ENCODE results near the gene PIGP. TPM values are rescaled to one million over a fixed set of nuclear protein-coding genes. Genes with fewer than 3 reads are reported as not detected.

The PIGP gene
- total and polyA plus RNA-seq, 9 of the 15 experiments (the other 6 are each of a cell fraction or from before 2014, with no cell fraction given), result 18.3 to 122 (median 35.6) TPM

DNA sequence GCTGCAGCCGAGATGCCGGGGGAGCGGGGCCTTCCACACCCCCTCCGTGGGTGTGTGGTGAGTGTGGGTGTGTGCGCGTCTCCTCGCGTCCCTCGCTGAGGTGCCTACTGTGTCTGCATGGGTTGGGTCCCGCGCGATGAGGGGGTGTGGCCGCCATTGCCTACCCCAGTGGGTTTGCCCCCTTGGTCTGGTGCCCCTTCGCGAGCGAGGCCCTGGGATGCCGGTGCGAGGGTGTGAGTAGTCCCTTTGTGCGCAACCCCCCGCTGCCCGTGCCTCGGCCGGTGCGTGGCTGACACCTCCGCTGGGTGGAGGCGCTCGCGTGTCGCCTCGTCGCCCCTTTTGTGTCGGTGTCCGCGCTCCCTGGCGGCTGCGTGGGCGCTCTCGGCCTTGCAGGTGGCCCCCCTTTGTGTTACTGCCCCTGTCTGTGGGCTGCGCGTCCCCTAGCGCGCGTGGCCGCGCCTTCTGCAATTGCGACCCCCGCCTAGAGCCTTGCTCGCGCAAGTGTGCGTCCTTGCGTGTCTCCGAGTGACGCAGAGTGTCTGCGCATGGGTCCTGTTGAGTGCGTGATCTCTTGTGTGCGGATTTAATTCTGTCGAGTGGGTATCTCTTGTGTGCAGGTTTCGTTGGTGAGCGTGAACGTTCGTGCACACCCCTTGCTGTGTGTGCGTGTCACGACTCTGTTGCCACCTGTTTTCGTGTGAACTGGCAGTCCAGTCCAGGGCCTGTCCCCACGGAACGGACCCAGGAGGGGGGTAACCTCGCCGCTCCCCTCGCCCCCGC lies 736 bp upstream of the PIGP start (continued):
- TF ChIP-seq ELF2 (CRISPR knock-in tag; IDR thresholded peaks at IDR 0.05) (no peak), EHMT2 (IDR thresholded peaks at IDR 0.05) (no peak), ZNF311 (CRISPR knock-in tag; IDR thresholded peaks at IDR 0.05) (no peak), MAFK (IDR thresholded peaks at IDR 0.05; ENCODE audit: low read length) (no peak), POLR2B (IDR thresholded peaks at IDR 0.05; ENCODE audit: low read depth, partially characterized antibody) (no peak), WHSC1 (IDR thresholded peaks at IDR 0.05; ENCODE audit: low read length) (no peak), GTF2F1 (IDR thresholded peaks at IDR 0.05; ENCODE audit: low read depth, low read length) (no peak), ZFX (CRISPR knock-in tag; IDR thresholded peaks at IDR 0.05) (no peak; the same call in 1 of the 2 replicates), HNRNPUL1 (IDR thresholded peaks at IDR 0.05; ENCODE audit: low read length) (no peak), ZNF274 (IDR thresholded peaks at IDR 0.05; ENCODE audit: borderline replicate concordance, low read depth, low read length) (no peak), SRSF1 (IDR thresholded peaks at IDR 0.05; ENCODE audit: low read depth, low read length) (0 out of 2 replicates have a peak, but pooled peaks have one; percentile 55), TAF9B (IDR thresholded peaks at IDR 0.05; ENCODE audit: partially characterized antibody) (no peak), ZNF707 (CRISPR knock-in tag; conservative IDR thresholded peaks at IDR 0.05) (no peak), CEBPB (tag; IDR thresholded peaks at IDR 0.05) (no peak), ILF3 (IDR thresholded peaks at IDR 0.05; ENCODE audit: borderline replicate concordance) (no peak; the same call in 1 of the 2 replicates), MED1 (CRISPR knock-in tag; IDR thresholded peaks at IDR 0.05; ENCODE audit: borderline replicate concordance) (no peak; the same call in 1 of the 2 replicates), JUND (IDR thresholded peaks at IDR 0.05; ENCODE audit: borderline replicate concordance, low read depth, low read length) (no peak), JUND (tag; IDR thresholded peaks at IDR 0.05; ENCODE audit: borderline replicate concordance, low read depth, low read length) (no peak)
- TF ChIP-seq, protein P1, sequence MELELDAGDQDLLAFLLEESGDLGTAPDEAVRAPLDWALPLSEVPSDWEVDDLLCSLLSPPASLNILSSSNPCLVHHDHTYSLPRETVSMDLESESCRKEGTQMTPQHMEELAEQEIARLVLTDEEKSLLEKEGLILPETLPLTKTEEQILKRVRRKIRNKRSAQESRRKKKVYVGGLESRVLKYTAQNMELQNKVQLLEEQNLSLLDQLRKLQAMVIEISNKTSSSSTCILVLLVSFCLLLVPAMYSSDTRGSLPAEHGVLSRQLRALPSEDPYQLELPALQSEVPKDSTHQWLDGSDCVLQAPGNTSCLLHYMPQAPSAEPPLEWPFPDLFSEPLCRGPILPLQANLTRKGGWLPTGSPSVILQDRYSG (tag; conservative IDR thresholded peaks at IDR 0.05; ENCODE audit: low read depth), result no peak
- TF ChIP-seq, protein P2, sequence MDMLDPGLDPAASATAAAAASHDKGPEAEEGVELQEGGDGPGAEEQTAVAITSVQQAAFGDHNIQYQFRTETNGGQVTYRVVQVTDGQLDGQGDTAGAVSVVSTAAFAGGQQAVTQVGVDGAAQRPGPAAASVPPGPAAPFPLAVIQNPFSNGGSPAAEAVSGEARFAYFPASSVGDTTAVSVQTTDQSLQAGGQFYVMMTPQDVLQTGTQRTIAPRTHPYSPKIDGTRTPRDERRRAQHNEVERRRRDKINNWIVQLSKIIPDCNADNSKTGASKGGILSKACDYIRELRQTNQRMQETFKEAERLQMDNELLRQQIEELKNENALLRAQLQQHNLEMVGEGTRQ (CRISPR knock-in tag; IDR thresholded peaks at IDR 0.05), result no peak
- TF ChIP-seq, protein P3, sequence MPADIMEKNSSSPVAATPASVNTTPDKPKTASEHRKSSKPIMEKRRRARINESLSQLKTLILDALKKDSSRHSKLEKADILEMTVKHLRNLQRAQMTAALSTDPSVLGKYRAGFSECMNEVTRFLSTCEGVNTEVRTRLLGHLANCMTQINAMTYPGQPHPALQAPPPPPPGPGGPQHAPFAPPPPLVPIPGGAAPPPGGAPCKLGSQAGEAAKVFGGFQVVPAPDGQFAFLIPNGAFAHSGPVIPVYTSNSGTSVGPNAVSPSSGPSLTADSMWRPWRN (IDR thresholded peaks at IDR 0.05; ENCODE audit: low read depth), result no peak
- TF ChIP-seq, protein P4, sequence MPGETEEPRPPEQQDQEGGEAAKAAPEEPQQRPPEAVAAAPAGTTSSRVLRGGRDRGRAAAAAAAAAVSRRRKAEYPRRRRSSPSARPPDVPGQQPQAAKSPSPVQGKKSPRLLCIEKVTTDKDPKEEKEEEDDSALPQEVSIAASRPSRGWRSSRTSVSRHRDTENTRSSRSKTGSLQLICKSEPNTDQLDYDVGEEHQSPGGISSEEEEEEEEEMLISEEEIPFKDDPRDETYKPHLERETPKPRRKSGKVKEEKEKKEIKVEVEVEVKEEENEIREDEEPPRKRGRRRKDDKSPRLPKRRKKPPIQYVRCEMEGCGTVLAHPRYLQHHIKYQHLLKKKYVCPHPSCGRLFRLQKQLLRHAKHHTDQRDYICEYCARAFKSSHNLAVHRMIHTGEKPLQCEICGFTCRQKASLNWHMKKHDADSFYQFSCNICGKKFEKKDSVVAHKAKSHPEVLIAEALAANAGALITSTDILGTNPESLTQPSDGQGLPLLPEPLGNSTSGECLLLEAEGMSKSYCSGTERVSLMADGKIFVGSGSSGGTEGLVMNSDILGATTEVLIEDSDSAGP (CRISPR knock-in tag; IDR thresholded peaks at IDR 0.05), result peak; percentile 55; the same call in 1 of the 2 replicates
- TF ChIP-seq, protein P5, sequence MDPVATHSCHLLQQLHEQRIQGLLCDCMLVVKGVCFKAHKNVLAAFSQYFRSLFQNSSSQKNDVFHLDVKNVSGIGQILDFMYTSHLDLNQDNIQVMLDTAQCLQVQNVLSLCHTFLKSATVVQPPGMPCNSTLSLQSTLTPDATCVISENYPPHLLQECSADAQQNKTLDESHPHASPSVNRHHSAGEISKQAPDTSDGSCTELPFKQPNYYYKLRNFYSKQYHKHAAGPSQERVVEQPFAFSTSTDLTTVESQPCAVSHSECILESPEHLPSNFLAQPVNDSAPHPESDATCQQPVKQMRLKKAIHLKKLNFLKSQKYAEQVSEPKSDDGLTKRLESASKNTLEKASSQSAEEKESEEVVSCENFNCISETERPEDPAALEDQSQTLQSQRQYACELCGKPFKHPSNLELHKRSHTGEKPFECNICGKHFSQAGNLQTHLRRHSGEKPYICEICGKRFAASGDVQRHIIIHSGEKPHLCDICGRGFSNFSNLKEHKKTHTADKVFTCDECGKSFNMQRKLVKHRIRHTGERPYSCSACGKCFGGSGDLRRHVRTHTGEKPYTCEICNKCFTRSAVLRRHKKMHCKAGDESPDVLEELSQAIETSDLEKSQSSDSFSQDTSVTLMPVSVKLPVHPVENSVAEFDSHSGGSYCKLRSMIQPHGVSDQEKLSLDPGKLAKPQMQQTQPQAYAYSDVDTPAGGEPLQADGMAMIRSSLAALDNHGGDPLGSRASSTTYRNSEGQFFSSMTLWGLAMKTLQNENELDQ (CRISPR knock-in tag; IDR thresholded peaks at IDR 0.05; ENCODE audit: borderline replicate concordance), result no peak

Data from K562 (cell line).